Transverse colon (tissue), 4 donors: ENCODE data around the gene E4F1. TPM values are rescaled to one million over a fixed set of nuclear protein-coding genes. Genes with fewer than 3 reads are reported as not detected.

Experiments
- DNase-seq: peaks from one replicate; pipeline ENCODE4 v3.0.0-alpha.2; 2019
- H3K27ac ChIP-seq, 4 donors: fragments of 200-600 bp; sonication (generic); 2 replicates each; pipeline ENCODE4 v1.5.1; 2016 to 2018; ENCODE audit warnings: inconsistent platforms in 4 of 4
- H3K27me3 ChIP-seq: fragments of 200-600 bp; sonication (generic); 2 replicates; pipeline ENCODE4 v1.5.1; 2017; ENCODE audit warnings: inconsistent platforms
- H3K36me3 ChIP-seq, 4 donors: fragments of 200-600 bp; sonication (generic); 2 replicates each; pipeline ENCODE4 v1.5.1; 2017 to 2019; ENCODE audit warnings: inconsistent platforms in 4 of 4
- H3K4me1 ChIP-seq, 4 donors: fragments of 200-600 bp; sonication (generic); 2 replicates each; pipeline ENCODE4 v1.5.1; 2017 to 2020; ENCODE audit warnings: inconsistent platforms in 4 of 4
- H3K4me3 ChIP-seq, 4 donors: fragments of 200-600 bp; sonication (generic); 1 replicate in 1 of 4; 2 replicates in 3 of 4; pipeline versions ENCODE4 v1.5.1 to v1.6.1; 2017 to 2019; ENCODE audit warnings: inconsistent platforms in 4 of 4
- H3K9me3 ChIP-seq, 2 donors: fragments of 200-600 bp; sonication (generic); 2 replicates each; pipeline ENCODE4 v1.5.1; 2017 to 2019; ENCODE audit warnings: inconsistent platforms in 2 of 2
- CTCF ChIP-seq, 5 experiments: fragments of 200-600 bp in 3 of 5; fragments of 450-650 bp in 2 of 5; sonication (generic) in 3 of 5; IDR thresholded peaks; 1 replicate in 2 of 5; 2 replicates in 3 of 5; pipeline ENCODE4 v1.5.1; 2016 to 2017; ENCODE audit warnings: antibody characterized with exemption in 5 of 5, inconsistent platforms in 3 of 5, mild to moderate bottlenecking in 2 of 5, moderate library complexity in 1 of 5
- EP300 ChIP-seq: sonication (generic); formaldehyde crosslinking; IDR thresholded peaks from one replicate; pipeline ENCODE4 v1.6.1; 2017; ENCODE audit warnings: antibody characterized with exemption, low read depth
- POLR2A ChIP-seq: fragments of 450-650 bp; IDR thresholded peaks from one replicate; pipeline ENCODE4 v1.6.1; 2016; ENCODE audit warnings: antibody characterized with exemption, mild to moderate bottlenecking, moderate library complexity
- POLR2AphosphoS5 ChIP-seq, 3 donors: sonication (generic); formaldehyde crosslinking; IDR thresholded peaks; one replicate each; pipeline ENCODE4 v1.6.1; 2016; ENCODE audit warnings: antibody characterized with exemption in 3 of 3
- WGBS, 2 donors: methylation state at CpG; one replicate each; pipeline ENCODE4 v1.1.5; 2018; ENCODE audit warnings: low coverage in 1 of 2; 5-methylcytosine and 5-hydroxymethylcytosine counted together
- in situ Hi-C, 4 donors: fragments of 200-750 bp; cut with MboI; loops; one replicate each; pipeline versions ENCODE4 v1.15.0 to v1.15.1; 2017; ENCODE audit warnings: low sequenced_read_pairs in 3 of 4, low pct_ligation_motif_present in 1 of 4, low pct_unique_long_range_greater_than_20kb in 1 of 4
- intact Hi-C: fragments of 100-400 bp; cut with DNase I; formaldehyde crosslinking; loops from one replicate; pipeline ENCODE4 v1.15.1; 2023; ENCODE audit warnings: low total_unique reads
- total RNA-seq, 4 donors: library from RNA; depleted of rRNA; stranded (reverse); fragments of >200 nt; gene quantifications; one replicate each; pipeline ENCODE4 v1.1.0, GENCODE V29; 2016

The E4F1 gene
- total RNA-seq, 4 donors from 2014 or later: 36.5 to 124 (median 53.6) TPM

GRCh38 chr16:2179107-2179501 is 44.3 kb upstream of the E4F1 start:
- no peak for TF ChIP-seq EP300
- no peak for TF ChIP-seq POLR2AphosphoS5 (IDR thresholded peaks at IDR 0.05)
- Histone ChIP-seq H3K27me3 (no peaks in the 10 kb centered on the region), H3K4me3 (no peak overlapping the region), H3K9me3 (no peaks in the 10 kb centered on the region), H3K4me1 (no peaks in the 10 kb centered on the region), H3K36me3 (peaks cover 0 to 21% (median 8%) of the 10 kb centered on the region in 4 donors), H3K27ac (no peak overlapping the region)
- intact Hi-C loops: no loop called here
- 86% methylated on average over 50 of the region's 50 CpGs; no CpG with 5 or more reads in 1 of the 2 donors for WGBS, 2 donors
- no peak for DNase-seq
- in situ Hi-C loops: loop anchor here in 1 of 4 donors (25.0 kb wide), 1 partner anchor 308 kb away; the partner anchor contains the start of gene TBC1D24

- no peak overlapping the region for H3K4me3 ChIP-seq
- H3K4me1 ChIP-seq: no peaks in the 10 kb centered on the region
- WGBS, 2 donors: 95% methylated on average over 31 of the region's 31 CpGs; no CpG with 5 or more reads in 1 of the 2 donors
- peaks cover 0 to 21% (median 7%) of the 10 kb centered on the region in 4 donors for H3K36me3 ChIP-seq
- no peak for DNase-seq
- no peaks in the 10 kb centered on the region for H3K9me3 ChIP-seq
- no peak overlapping the region for H3K27ac ChIP-seq
- peaks cover under 1% of the 10 kb centered on the region for H3K27me3 ChIP-seq
- intact Hi-C loops: no loop called here
- TF ChIP-seq CTCF (IDR thresholded peaks at IDR 0.05) (no peak), POLR2AphosphoS5 (IDR thresholded peaks at IDR 0.05) (no peak), EP300 (no peak), POLR2A (no peak)
- in situ Hi-C loops: loop anchor here in 1 of 4 donors (25.0 kb wide), 1 partner anchor 308 kb away; the partner anchor contains the start of gene TBC1D24
Observed at GRCh38 chr16:2179576-2179975, 43.8 kb upstream of the E4F1 start.

GRCh38 chr16:2180461-2180860 is 42.9 kb upstream of the E4F1 start:
- no peak for TF ChIP-seq EP300
- no peak for TF ChIP-seq POLR2A
- no peak for TF ChIP-seq CTCF (IDR thresholded peaks at IDR 0.05)
- no peak for TF ChIP-seq POLR2AphosphoS5 (IDR thresholded peaks at IDR 0.05)
- no peaks in the 10 kb centered on the region for H3K9me3 ChIP-seq
- intact Hi-C loops: no loop called here
- in situ Hi-C loops: loop anchor here in 1 of 4 donors (25.0 kb wide), 1 partner anchor 307 kb away; the partner anchor contains the start of gene TBC1D24
- peaks cover 0 to 18% (median 6%) of the 10 kb centered on the region in 4 donors for H3K36me3 ChIP-seq
- H3K4me1 ChIP-seq: no peaks in the 10 kb centered on the region
- peaks cover 9% of the 10 kb centered on the region for H3K27me3 ChIP-seq
- 99% methylated on average over 34 of the region's 43 CpGs; no CpG with 5 or more reads in 1 of the 2 donors for WGBS, 2 donors
- H3K4me3 ChIP-seq: no peak overlapping the region
- H3K27ac ChIP-seq: no peak overlapping the region
- DNase-seq: no peak

- TF ChIP-seq CTCF (IDR thresholded peaks at IDR 0.05): no peak
- TF ChIP-seq POLR2AphosphoS5 (IDR thresholded peaks at IDR 0.05): no peak
- TF ChIP-seq EP300: no peak
- TF ChIP-seq POLR2A: no peak
- no peaks in the 10 kb centered on the region for H3K9me3 ChIP-seq
- WGBS, 2 donors: 30 to 86% methylated on average over 2 to 39 of the region's 46 CpGs
- no peak overlapping the region for H3K27ac ChIP-seq
- intact Hi-C loops (no loop called here), in situ Hi-C loops (loop anchor here in 1 of 4 donors (25.0 kb wide), 1 partner anchor 306 kb away; the partner anchor contains the start of gene TBC1D24)
- DNase-seq: no peak
- H3K4me1 ChIP-seq: no peaks in the 10 kb centered on the region
- no peak overlapping the region for H3K4me3 ChIP-seq
- H3K36me3 ChIP-seq: peaks cover 0 to 10% (median 2%) of the 10 kb centered on the region in 4 donors
- peaks cover 13% of the 10 kb centered on the region for H3K27me3 ChIP-seq
Observed at GRCh38 chr16:2180962-2181923, 42.1 kb upstream of the E4F1 start.
